Right hindlimb (tissue), 1 donor: ENCODE measurements around the gene PCSK6.
"Not testable (repeated sequence)": the region's sequence is repeated elsewhere in the genome, so short reads cannot be mapped to it uniquely, and the experiment has no call there.

Experiments used
- DNase-seq: peaks from one replicate; pipeline ENCODE4 v3.0.0-alpha.2; 2018

Gene PCSK6

DNA sequence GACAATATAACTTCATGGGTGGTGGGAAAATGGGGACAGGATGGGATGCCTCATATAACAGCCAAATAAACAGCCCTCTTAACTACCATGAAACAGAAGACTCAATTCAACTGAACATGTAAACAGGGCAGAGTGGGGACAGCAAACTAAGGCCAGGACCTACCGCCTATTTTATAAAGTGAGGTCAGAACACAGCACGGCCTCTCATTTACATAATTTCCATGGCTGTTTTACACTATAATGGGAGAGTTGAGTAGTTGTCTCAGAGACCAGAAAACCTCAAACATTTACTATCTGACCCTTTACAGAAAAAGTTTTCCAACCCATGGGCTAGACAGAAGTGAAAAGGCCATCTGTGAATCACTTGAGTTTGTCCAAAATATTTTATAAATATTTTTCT lies 137.8 kb downstream of the PCSK6 start:
- no peak for DNase-seq

GRCh38 chr15:101349047-101349951 lies 140.2 kb downstream of the PCSK6 start:
- DNase-seq: no peak

DNA sequence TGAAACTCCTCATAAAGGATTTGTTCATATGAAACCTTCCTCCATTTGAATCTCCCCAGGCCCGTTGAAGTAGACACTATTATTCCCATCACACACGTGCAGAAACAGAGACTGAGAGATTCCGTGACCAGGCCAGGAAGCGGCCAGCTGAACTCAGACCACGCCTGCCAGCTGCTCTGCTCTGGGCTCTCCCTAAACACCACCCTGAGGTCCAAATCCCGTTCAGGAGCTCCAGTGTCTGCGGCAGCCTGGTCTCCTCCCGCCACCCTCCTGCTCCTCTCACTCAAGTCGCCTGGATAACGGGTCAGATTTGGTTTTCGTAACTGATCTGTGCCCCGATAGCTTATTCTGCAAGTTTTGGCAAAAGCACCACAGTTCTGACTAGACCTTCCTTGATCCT lies 140.9 kb downstream of the PCSK6 start:
- DNase-seq: no peak

GRCh38 chr15:101348015-101348414 lies 141.5 kb downstream of the PCSK6 start:
- DNase-seq: no peak

- no peak for DNase-seq
Measured at GRCh38 chr15:101347454-101347853, 142.1 kb downstream of the PCSK6 start.

DNA sequence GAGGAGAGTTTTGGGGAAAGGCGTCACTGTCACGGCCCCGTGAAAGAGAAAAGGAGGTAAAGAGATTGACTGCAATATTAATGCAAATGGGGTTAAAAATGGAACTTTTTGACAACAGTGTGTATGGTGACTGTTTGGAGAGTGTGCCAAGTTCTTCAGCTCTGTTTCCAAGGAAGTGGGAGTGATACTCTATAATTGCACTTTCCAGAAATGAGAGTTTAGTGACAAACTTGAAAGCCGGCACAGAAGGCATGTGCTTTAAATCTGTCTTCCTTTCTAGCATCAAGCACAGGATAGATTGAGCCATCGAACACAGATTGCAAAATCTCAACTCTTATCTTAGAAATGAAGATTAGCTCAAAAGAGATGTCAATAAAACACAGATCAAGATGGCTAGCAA lies 142.6 kb downstream of the PCSK6 start:
- DNase-seq: no peak

DNA sequence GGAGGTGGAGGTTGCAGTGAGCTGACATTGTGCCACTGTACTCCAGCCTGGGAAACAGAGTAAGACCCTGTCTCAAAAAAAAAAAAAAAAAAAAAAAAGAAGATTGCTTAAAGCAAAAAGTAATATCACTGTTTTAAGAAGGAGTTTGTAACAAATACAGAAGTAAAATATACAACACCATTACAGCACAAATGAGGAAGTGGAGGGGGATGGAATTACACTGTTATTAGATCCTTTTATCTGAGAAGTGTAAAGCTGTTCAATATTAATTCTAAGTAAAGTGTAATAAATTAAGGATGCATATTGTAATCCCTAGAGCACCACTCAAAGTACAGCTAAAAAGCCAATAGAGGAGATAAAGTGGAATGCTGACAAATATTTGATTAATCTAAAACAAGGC lies 147.5 kb downstream of the PCSK6 start:
- DNase-seq: no peak

- DNase-seq: no peak
Measured at GRCh38 chr15:101338502-101339057, 150.9 kb downstream of the PCSK6 start.

GRCh38 chr15:101337976-101338375 lies 151.5 kb downstream of the PCSK6 start:
- no peak for DNase-seq

DNA sequence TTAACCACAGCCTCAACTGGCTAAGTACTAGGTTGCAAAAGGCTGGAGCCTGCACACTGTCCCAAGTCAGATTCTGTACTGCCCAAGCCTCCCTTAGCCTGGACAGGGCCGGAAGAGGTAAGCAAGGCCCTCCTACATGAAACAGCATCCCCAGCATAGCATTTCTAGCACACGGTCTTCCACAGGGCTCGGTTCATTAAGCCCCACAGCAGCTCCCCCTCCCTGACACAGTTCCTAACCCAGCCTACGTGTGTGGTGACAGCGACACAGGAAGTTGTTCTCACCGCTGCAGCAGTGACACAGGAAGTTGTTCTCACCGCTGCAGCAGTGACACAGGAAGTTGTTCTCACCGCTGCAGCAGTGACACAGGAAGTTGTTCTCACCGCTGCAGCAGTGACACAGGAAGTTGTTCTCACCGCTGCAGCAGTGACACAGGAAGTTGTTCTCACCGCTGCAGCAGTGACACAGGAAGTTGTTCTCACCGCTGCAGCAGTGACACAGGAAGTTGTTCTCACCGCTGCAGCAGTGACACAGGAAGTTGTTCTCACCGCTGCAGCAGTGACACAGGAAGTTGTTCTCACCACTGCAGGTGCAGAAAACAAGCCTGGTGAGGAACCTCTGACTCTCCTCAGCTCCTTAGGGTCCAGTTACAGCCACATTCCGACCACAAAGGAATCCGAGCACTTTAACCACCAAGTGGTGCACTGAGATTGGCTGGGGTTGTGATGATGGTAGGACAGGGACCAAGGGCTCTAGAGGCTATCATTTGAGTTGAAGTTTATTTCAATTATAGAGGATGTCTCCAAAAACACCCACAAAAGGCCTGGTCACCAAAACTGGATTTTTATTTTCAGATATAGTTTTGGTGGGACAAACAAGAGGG lies 155.4 kb downstream of the PCSK6 start:
- not testable (repeated sequence) for DNase-seq

- DNase-seq: no peak
Measured at GRCh38 chr15:101332061-101332467, 157.4 kb downstream of the PCSK6 start.

DNA sequence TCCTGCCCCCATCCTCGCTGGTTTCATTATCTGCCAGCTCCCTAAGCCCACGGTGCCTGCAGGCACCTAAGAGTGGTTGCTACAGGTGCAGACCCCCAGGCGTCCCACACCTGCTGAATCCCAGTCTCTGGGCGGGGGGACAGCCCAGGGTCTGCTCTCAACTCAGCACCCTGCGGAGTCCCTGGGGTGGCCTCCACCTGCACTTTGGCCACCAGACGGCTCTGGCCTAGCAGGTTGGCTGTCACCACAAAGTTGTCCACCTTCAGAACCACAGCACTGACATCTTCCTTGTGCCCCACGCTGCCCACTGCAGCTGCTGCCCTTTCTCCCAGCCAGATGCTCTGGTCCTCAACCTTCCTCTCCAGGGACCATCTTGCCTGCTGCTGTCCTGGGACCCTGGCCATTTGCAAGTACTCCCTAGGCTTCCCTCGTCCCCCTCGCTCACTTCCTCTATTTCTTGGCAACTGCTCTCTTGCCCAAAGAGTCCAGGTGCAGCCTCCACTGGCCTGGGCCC lies 159.6 kb downstream of the PCSK6 start:
- DNase-seq: no peak

DNA sequence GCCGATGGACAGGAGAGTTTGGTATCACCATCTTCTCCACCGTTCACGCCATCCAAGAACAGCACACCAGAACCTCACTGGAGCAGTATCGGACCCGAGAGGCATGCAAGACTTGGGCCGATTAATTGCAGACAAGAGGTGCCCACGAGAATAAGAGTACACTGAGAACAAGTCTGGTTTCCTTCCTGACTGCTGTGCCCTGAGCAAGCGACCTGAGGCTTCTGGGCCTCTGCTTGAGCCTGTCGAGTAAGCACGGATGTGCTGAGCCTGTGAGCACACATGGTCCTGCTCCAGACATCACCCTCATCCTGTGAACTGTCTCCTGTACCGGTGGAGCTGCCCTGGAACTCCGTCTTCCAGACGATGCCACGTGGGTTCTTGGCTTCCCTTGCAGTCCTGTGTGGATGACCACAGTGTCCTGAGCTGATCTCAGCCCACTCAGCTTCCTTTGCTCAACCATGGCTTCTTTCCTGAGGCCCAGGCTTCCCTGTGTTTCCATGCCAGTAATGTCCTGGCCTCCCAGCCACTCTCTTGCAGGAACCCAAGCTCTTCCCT lies 160.1 kb downstream of the PCSK6 start:
- DNase-seq: no peak

DNA sequence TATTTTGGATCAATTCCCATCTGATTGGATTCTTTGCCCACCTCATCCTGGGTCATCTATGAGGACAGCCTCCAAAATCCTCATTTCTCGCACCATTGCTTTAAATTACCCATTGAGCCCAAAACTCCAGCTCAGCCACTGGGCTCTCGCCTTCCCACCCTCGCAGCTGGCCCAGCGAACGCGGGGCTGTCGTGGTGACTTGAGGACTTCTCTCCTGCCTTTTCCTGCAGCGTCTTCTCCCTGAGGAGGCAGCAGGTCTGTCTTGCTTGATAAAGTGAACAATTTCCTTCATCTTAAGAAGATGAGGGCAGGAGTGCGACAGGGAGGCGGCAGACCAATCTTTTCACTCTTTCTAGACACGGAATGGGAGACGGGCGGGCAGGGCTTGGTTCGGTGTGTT lies 161.5 kb downstream of the PCSK6 start:
- no peak for DNase-seq

DNA sequence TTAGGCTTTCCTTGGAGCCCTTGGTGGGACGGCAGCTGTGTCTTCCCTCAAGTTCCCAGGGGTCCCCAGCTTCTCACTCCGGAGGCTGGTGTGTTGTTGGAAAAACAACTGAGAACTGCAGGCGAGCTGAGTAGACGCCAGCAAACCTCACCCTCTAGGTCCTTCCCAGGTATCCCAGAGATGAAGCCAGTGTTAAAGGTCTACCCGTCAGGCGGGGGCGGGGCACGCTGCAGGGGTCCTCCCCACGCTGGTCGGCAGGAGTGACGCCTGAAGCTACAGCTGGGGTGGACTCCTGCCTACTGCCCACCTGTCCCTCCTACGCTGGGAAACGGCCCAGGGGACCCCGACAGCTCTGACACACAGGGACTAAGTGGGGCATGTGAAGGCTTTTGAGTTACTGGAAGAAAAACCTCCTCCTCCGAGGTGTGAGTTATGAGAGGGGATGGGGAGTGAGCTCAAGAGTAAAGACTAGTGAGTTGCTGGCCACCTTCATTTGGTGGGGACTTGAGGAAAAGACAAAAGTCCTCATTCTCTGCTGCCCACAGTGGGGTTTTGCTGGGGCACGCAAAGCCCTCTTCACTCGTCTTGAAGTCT lies 162.3 kb downstream of the PCSK6 start:
- no peak for DNase-seq

GRCh38 chr15:101326462-101327146 lies 162.9 kb downstream of the PCSK6 start:
- DNase-seq: no peak

GRCh38 chr15:101326026-101326315 lies 163.5 kb downstream of the PCSK6 start:
- DNase-seq: no peak

- DNase-seq: no peak
Measured at GRCh38 chr15:101325263-101326025, 164.1 kb downstream of the PCSK6 start.

DNA sequence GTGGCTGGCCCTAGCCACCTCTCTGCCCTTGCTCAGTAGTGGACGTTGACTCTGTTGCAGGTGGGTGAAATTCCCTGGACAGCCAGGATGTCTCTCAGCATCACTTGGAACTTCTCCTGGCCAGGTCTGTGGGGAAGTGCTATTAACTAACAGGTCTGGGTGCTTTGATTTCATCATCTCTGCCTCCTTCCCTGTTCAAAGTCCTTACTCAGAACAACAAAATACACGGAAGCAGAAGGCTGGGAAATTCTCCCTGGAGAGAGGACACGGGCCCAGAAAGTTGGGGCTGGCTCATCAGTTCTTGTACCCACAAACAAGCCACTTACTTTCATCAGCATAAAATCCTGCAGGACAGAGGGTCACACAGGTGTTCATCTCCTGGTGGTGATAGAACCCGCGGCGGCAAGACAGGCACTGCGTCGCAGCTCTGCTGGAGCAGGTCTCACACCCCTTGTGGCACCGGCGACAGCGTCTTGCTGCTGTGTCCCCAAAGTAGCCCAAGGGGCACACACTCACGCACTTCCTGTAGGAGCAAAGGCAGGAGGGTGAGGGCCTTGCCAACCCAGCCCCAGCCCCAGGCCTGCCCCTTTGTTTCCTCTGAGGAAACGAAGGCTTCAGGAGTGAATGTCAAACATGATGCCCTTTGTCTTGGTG lies 164.9 kb downstream of the PCSK6 start:
- no peak for DNase-seq

DNA sequence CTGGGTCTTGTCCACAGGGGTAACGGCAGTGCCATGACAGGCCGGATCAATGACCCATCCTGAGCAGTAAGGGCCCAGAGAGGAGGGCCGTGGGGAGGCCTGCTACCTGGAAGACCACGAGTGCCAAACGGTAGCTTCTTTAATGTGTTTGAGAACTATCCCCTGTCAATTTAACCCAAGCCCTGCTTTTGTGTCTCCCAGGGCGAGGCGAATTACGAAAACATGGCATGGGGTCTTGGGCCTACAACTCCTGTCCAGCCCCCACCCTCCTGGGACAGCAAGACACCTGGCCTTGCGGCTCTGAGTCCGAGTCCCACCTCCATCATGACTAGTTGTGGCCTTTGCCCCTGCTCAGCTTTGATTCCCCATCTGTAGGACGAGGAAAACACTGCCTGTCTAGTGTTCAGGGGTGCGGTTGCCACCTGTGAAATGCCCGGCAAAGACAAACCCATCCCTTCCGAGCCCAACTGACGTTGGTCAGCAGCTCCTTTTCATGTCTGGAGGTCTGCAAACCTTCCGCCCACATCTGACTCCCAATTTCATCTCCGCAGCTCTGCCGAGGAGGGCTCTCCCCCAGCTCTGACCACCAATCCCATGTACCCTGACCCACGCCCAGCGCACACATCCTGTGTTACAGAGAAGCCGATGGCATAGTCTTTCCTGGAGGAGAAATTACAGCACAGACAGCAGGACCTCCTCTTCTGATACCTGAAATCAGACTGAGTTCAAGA lies 165.5 kb downstream of the PCSK6 start:
- no peak for DNase-seq
